ENCODE results near the gene AP2B1.

- TF ChIP-seq CTCF (optimal IDR thresholded peaks at IDR 0.05 in 1 of 3, IDR thresholded peaks at IDR 0.05 in 1 of 3, conservative IDR thresholded peaks at IDR 0.05 in 1 of 3; ENCODE audit: extremely low read depth in 1 of 3, insufficient read depth in 2 of 3, low read length in 3 of 3) = no peak
- TF ChIP-seq EZH2 (IDR thresholded peaks at IDR 0.05; ENCODE audit: low read length) = no peak
Observed at GRCh38 chr17:35627417-35627816, 40.3 kb downstream of the AP2B1 start.
